Activated CD4-positive, alpha-beta T cell treated with anti-CD3 and anti-CD28 coated beads, Interleukin-10, Interleukin-2, amounts not matched to agents 100 ng/mL and 50 ng/mL, durations not matched to agents 16 hours and 8 hours (primary cell): ENCODE measurements around the gene PDSS2.

Source experiments
- DNase-seq: peaks from one replicate; pipeline ENCODE4 v3.0.0-alpha.2; 2020

The PDSS2 gene

DNA sequence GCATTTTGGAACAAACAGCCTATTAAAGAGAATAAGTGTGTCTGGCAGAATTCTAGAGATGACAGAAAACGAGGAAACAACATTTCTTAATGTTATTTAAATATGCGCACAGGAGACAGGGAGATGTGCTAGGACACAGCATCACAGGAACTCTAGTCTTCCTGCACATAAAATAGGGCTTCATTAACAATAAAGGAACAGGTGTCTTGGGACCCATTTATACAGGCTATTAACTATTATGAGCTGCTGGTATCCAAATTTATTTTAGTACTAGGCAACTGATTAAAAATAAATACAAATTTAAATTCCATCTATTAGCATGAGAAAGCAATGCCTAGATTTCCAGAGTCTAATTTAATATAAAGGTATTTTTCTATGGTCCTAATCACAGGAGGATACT lies 102.3 kb downstream of the PDSS2 start:
- DNase-seq, result no peak

DNA sequence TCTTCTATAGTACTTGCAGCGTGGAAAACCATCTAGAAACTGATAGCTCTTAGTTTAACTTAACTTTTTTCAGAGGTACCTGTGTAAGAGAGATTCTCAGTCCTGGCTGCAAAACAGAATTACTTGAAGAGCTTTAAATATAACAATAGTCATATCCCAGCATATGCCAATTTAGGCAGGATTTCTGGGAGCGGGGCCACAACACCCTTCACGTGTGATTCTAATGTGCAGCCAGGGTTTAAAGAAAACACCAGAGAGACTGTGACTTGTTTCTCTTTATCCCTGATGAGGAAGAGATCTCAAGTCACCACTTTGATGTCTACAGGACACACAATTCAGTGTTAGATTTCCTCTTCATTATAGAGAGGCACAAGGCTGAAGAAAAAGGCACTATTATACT lies 103.7 kb downstream of the PDSS2 start:
- DNase-seq, result no peak

DNA sequence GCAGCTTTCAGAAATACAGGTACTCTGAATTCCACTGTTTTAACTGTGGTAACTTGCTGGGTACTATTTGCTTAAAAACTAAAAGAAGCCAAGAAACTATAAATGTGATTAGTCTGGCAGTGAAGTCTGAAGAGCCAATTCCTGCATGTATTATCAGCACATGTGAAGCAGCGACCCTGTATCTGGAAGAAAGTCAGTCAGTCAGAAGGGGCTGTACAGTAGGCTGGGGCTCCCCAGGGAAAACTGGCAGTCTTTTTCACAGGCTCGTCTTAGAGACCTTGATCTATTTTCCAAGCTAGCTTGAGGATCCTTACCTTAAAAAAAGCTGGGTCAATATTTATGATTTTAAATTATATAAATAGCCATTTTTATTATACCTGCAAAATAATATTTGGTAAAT lies 104.9 kb downstream of the PDSS2 start:
- no peak for DNase-seq

DNA sequence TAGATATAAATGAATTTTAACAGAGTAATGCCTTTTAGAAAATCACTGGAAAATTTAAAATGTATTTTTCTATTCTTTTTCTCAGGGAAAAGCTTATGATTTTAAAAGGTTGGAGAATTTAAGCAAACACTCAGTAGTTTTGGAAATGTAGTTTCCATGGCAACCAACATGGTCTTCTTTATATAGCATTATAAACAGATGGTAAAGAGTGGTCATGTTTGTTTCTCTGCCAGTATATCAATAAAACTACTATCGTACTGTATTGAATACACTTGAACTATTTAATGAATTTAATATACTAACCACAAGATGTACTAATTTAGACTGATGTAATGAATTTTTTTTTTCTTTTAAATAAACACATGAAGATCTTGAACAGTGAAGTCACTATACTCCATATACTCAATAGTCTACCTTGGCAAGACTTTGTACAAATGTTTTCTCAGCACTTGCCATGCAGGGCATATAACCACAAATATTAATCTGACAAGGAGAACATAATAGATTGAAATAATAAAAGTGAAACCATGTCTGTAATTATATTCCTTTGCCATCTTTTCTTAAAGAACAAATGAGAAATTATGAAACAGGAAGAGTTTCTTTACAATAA lies 105.5 kb downstream of the PDSS2 start:
- DNase-seq, result no peak

DNA sequence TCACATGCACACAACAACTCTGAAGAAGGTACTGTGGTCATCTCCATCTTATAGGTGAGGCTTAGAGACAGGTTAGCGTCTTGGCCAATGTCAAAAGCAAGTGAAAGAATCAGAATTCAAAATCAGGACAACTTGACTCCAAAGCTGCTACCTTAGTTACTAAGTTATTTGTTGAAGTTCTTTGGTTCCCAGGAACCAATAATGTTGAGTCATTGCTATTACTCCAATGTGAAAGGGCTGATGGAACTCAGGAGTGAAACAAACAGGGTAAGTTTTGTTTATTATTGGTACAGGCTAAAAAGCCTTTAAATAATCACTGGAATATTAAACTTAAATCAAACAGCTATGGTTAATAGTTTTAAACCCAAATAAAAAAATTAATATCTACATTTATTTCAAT lies 111.1 kb downstream of the PDSS2 start:
- no peak for DNase-seq

DNA sequence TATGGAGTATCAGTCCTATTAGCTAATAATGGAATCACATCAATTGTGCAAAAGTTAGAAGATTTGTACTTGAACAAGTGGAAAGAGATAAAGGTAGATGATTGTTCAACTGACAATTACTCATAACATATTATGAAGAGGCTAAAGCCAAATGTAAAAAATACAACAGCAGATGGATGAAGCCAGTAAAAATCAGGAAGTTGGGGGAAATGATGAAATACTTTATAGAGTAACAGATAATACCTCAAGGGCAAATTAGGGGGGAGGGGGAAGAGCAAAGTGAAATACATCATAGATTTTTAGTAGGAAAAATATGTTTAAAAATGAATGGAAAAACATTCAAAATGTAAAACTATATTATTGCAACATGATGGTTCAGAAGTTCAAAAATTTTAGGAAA lies 114.0 kb downstream of the PDSS2 start:
- no peak for DNase-seq

DNA sequence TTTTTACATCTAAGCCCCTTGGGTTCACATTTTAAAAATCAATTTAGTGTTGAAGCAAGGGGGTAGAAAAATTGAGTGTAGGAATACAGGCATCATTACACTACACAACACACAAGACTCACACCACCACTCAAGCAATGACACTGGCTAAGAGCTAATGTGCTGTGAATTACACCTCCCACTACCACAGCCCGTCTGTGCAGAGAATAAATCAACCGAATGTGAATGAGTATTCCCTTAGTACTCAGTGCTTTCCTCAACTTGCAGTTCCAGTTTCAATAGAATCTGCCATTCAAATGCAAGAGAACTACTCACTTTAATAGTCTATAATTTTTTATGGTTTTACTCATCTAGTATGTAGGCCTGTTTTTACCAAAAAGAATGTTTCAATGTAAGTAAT lies 114.4 kb downstream of the PDSS2 start:
- DNase-seq, result no peak

DNA sequence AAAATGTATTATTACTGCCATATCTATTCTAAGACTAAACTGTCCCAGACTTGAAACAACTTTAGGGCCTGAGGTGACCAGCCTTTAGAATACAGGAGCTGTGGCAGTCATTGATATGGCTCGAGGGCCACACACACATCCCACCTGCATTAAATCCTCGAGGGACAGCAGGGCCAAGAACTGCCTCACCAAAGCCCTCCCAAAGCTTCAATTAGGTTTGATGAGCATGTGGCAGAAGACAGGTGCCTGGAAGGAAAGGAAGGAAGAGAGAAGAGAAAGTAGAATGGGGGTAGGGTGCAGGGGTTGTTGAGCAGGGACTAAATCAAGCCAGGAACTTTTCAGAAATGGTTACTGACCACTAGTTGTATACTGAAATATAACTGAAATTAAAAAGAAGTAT lies 115.0 kb downstream of the PDSS2 start:
- no peak for DNase-seq

DNA sequence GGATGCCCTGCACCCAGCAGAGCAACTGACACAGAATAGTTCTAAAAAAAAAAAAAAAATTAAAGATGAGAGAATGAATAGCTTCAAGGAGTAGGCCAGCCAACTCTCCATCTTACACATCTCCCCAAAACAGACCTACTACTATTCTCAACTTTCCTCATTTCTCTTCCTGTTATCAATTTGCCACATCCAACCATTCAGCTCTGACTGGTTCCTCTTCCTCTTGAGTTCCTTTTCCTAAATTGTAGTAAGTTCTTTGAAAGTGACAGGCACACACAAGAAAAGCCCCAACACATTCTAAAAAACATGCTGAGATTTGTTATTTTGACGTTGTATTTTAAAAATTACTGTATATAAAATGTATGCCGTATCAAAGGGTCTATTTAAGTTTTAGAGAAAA lies 117.2 kb downstream of the PDSS2 start:
- DNase-seq, result no peak

DNA sequence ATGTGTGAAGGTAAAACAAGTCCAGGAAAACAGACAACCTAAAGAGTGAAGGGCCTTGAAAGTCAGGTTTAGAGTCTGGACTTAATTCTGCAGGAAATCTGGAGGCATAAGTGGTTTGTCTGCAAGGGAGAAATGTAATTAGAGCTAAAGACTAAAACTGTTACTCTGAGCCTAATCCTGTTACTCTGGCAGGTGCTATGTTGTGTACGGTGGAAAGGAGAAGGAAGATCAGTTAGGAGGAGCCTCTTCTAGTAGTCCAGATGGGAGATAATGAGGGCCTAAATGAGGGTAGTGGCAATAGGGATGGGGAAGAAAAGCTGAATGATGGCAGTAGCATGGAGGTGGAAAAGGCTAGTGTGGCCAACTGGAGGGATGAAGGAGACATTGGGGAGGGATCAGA lies 118.5 kb downstream of the PDSS2 start:
- DNase-seq, result no peak

DNA sequence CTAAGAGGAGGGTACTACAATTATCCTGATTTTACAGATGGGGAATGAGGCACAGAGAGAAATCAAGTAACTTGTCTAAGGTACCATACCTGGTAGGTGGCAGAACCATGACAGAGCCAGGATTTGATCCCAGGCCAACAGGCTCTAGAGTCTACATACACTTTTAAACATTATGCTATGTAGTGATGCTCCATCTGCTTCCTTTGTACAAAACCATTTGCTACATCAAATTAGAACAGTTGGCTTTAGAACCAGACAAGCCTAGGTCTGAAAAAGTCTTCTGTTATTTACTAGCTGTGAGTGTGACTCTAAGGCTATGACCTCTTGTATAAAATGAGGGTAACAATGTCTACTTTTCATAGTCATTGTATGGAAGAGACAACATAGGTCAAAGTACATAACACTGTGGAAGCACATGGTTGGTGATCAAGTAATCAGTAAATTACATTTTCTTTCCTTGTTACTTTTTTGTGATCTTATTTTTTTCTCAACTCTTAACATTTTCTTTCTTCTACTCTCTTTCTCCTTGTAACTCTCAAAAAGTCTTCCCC lies 122.1 kb downstream of the PDSS2 start:
- no peak for DNase-seq

DNA sequence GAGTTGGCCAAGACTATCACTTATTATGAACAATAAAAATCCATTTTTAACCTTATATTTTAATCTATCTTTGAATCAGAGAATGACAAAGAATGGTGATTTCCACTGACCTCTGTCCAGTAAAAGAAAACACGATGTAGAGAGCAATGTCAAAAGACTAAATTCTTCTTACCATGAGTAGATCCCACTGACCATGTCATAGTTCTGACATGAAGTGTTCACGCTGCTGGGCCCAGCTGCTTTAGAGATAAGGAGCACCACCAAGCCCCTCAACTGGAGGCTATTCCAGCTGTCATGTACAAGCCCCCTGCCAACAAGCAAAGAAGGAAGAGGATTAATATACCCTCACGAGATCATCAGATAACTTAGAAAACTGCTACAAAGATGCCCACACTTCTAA lies 125.3 kb downstream of the PDSS2 start:
- DNase-seq, result no peak

DNA sequence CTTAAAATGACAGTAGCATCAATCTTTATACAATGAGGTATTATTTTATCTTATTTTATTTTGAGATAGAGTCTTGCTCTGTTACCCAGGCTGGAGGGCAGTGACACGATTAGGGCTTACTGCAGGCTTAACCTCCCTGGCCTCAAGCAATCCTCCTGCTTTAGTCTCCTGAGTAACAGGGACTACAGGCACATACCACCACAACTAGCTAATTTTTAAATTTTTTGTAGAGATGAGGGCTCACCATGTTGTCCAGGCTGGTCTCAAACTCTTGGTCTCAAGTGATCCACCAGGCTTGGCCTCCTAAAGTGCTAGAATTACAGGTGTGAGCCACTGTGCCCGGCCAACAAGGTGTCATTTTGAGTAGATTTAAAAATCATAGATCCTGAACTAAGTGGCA lies 125.9 kb downstream of the PDSS2 start:
- DNase-seq, result no peak

DNA sequence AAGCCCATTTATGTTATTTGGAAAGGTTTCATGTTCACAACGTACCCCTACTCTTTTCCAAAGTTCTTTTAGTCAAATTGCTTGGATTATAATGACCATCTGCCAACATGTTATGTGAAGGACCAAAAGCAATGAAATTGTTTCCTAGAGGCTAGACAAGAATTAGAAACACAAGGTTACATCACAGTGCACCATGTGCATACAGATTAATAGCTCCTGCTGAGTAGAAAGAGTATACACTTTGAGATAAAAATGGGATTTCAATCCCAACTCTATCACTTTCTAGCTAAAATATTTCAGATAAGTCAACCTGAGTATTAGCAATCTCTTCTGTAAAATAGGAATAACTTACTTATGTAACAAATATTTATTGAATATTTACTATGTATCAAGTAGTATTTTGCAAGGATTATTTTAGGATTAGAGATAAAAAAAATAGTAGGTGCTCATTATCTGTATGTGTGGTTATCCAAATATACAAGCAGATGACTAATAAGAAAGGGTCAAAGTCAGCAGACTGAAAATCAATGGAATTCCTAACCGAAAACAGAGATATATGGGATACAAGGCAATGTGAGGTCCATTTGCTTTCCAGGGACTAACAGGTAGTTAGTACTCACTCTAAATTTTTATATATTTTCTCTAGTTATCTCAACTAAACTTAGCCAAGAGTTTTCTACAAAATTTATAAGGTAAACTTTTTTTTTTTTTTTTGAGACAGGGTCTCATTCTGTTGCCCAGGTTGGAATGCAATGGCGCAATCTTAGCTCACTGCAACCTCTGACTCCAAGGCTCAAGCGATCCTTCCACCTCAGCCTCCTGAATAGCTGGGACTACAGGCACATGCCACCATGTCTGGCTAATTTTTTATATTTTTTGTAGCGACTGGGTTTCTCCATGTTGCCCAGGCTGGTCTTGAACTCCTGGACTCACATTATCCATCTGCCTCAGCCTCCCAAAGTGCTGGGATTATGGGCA lies 127.7 kb downstream of the PDSS2 start:
- no peak for DNase-seq

DNA sequence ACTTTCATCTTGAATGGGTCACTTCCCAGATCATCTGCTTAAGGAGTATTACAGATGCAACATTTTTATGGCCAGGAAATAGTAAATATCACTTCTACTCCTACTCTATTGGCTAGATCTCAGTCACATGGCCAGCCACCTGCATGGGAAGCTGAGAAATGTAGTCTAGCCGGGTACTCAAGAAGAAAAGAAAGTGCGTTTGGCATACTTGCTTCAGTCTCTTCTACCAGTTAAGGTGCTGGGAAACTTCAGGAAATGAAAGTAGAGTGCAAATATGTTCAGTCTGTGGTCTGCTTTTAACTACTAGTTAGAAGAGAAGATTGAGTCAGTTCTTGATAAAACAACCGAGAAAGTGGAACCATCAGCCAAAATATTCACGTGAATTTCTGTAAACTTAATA lies 129.2 kb downstream of the PDSS2 start:
- DNase-seq, result peak; percentile 69

DNA sequence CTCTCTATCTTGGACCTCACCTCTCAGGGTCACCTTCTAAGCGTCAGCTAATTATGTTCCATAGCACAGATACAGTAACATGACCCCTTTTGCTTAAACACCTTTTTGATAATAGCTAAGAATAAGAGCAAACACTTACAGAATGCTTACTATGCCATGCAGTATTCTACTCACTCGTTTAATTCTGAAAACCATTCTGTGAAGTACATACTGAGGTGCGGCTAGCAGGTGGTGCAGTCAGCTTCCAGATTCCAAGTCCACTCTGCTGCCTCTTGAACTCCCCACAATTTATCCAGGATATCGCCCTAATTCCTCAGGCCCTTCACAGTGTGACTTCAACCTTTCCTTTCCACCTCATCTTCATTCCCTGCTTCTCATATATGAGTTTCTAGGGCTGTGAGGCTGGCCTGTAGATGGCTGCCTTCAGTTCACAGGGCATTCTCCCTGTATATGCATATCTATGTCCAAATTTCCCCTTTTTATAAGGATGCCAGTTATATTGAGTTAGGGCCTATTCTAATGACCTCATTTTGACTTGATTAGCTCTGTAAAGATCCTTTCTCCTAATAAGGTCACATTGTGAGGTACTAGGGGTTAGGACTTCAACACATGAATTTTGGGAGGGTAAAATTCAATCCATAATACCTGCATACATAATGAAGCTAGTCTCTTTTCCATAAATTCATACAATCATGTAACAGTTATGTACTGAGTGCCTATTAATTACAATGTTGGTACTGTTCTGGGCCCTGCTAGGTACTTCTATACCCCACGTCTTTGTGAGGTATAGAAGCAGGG lies 130.1 kb downstream of the PDSS2 start:
- no peak for DNase-seq

DNA sequence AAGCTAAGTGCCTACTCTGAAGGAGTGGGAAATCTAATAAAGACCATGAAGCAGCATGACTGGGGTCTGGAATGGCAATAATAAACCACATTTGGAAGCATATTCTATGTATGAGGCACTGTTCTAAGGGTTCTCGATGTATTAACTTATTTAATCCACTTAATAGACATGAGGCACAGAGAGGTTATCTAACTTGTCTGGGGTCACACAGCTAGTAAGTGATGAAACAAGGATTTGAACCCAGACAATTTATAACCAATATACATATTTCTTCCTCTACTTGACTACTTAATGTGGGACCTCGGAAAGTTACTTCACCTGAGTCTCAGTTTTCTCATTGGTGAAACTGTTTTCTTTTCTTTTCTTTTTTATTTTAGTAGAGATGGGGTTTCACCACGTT lies 131.3 kb downstream of the PDSS2 start:
- DNase-seq, result no peak

DNA sequence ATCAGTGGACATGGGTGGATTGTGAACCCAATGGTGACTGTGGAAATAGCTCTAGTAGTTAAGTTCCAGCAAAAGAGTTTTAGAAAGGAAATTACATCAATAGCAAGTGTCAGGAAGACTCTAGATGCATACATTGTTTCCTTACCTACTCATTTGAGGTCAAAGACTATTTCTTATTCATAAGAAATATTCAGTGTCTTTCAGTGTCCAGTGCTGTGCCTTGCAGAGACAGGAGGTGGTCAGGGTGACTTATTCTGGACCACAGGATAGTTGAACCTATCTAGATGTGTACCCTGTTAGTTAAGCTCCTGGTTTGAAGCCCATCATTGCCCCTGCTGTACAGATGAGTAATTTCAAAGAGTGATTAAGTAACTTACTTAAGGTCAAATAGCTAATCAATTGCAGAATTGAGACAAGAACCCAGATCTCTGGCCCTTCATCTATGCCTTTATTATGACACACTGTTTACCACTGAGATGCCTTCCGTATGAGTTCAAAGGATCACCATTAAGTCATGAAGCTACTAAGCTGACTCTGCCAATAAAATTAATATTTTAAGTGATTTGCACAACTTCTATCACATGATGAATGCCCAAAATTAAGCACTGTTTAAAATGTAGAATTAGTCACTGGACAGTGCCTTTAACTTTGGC lies 136.1 kb downstream of the PDSS2 start:
- no peak for DNase-seq

DNA sequence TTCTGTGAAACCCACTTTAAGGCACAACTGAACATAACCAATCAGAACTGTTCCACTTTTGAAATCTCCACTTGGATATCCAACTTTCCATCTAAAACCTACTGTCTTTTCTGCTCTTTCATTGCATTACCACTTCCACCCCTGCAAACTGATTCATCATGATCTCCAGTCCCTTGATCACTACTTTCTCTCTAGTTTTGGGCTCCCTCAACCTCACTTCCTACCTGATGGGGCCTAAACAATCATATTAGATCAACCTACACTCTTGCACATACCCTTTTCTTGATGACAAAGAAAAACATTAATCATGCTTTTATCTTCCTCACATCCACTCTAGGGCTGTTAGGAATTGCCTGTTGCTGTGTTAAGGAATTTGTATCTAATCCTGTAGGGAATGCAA lies 137.6 kb downstream of the PDSS2 start:
- DNase-seq, result no peak

DNA sequence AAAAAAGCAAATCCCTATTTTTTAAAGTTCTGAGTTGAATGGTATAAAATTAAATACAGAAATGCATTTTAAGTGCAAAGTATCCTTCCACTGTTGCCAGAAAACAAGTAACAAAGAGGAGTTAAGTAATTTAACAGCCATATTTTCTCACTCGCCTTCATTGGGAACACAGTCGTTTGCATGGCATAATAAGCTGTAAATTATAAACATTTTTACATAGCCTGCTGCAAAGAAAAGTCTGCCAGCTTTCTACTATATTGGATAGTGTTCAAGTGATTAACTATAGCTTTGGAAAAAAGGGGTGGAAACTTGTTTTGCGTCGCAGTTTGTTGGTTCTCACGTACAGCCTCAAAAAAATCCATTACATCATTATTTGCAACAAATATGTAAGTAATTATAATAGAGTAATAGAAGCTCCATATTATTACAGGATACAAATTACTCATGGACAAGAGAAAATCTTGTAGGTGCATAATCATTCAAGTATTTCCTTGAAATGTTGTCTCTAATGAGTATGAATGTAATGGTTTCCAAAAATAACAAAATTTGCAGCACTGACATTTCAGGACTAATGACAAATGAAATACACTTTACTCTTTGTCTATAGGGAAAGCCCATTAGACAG lies 139.3 kb downstream of the PDSS2 start:
- DNase-seq, result no peak

DNA sequence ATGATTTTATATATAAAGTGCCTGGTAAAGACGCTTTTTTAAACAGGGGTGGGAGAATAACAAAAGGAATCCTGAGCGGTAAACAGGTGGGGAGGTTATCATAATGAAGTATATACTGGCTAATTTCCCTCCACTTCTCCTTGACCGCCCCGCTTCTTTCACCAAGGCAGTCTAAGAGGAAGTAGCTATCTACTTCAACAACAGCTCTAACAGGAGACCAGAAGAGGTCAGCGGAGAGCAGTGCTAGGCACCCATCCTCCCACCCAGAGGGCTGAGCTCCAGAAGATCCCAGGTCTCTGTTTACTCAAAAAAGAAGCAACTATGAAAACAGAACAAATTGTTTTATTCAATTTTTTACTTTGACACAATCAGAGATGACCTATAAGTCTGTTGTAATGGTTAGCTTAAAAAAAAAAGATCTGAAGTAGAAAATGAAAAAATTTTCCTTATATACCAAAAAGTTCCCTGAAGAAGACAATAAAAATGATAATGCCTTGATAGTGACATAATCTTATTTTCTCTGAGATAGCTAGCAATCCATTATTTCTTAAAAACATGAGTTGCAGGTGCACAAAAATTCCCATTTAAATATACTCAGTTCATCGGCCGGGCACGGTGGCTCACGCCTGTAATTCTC lies 141.1 kb downstream of the PDSS2 start:
- DNase-seq, result peak; percentile 44

DNA sequence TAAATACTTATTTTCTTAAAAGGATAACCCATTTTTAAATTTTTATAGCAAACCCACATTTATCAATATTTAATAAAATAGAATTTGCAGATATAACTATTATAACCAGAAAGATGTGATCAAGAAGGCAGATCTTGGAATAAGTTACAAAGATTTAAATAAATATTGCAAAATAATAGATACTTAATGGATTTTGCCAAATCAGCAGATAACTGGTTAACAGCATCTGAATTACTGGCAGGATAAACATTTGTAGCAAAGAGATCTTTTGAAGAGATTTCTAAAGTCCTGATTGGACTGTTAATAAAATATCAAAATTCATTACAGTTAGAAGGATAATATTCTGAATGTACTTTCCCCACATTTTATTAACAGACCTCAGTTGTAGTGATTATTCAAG lies 144.2 kb downstream of the PDSS2 start:
- no peak for DNase-seq
